Measurements from ENCODE around the gene EPS8L2. TPM values are rescaled to one million over a fixed set of nuclear protein-coding genes. Genes with fewer than 3 reads are reported as not detected.
"Not testable (repeated sequence)": the region's sequence is repeated elsewhere in the genome, so short reads cannot be mapped to it uniquely, and the experiment has no call there.

The EPS8L2 gene
- total and polyA plus RNA-seq, 4 donors: 24.4 to 138 (median 62.7) TPM

GRCh38 chr11:689625-690024 is 16.4 kb upstream of the EPS8L2 start:
- no peak for DNase-seq (ENCODE audit: low spot score)
- H3K9me3 ChIP-seq (ENCODE audit: control insufficient read depth in 4 of 4, low read length in 3 of 4): no peaks in the 10 kb centered on the region
- H3K9ac ChIP-seq (ENCODE audit: low read depth in 1 of 2, low read length in 2 of 2): no peak overlapping the region
- no peak overlapping the region for H3K27ac ChIP-seq (ENCODE audit: low read depth in 1 of 2, low read length in 2 of 2)
- peaks cover 3 to 12% (median 9%) of the 10 kb centered on the region in 4 donors for H3K4me1 ChIP-seq (ENCODE audit: control insufficient read depth in 4 of 4, insufficient read depth in 4 of 4, low read length in 3 of 4)
- H3K27me3 ChIP-seq (ENCODE audit: control insufficient read depth in 4 of 4, insufficient read depth in 4 of 4, low read length in 3 of 4): no peaks in the 10 kb centered on the region
- no peak overlapping the region for H3K4me3 ChIP-seq (ENCODE audit: low read depth in 1 of 3, low read length in 3 of 3)
- 93% methylated on average over 7 of the region's 7 CpGs for WGBS
- TF ChIP-seq EGR1 (IDR thresholded peaks at IDR 0.05; ENCODE audit: low read depth in 2 of 2) (no peak), TAF1 (conservative IDR thresholded peaks at IDR 0.05) (no peak), REST (IDR thresholded peaks at IDR 0.05) (no peak), RAD21 (IDR thresholded peaks at IDR 0.05) (no peak), GABPA (IDR thresholded peaks at IDR 0.05 in 1 of 2, conservative IDR thresholded peaks at IDR 0.05 in 1 of 2) (no peak), FOXA2 (IDR thresholded peaks at IDR 0.05) (no peak), CTCF (IDR thresholded peaks at IDR 0.05; ENCODE audit: low read depth, low read length, missing input control) (no peak), RXRA (IDR thresholded peaks at IDR 0.05) (no peak), HNF4A (conservative IDR thresholded peaks at IDR 0.05) (no peak), ZBTB33 (IDR thresholded peaks at IDR 0.05) (no peak), HNF4G (IDR thresholded peaks at IDR 0.05) (no peak), NR2F2 (IDR thresholded peaks at IDR 0.05) (no peak), YY1 (IDR thresholded peaks at IDR 0.05) (no peak), MAX (IDR thresholded peaks at IDR 0.05) (no peak), ATF3 (IDR thresholded peaks at IDR 0.05) (no peak)
- H3K36me3 ChIP-seq (ENCODE audit: control insufficient read depth in 4 of 4, insufficient read depth in 3 of 4, low read depth in 1 of 4, low read length in 3 of 4): peaks cover 11 to 41% (median 13%) of the 10 kb centered on the region in 4 donors

GRCh38 chr11:690244-690643 is 15.8 kb upstream of the EPS8L2 start:
- not testable (repeated sequence) for H3K4me3 ChIP-seq (ENCODE audit: low read depth in 1 of 3, low read length in 3 of 3); H3K9ac ChIP-seq (ENCODE audit: low read depth in 1 of 2, low read length in 2 of 2); H3K27ac ChIP-seq (ENCODE audit: low read depth in 1 of 2, low read length in 2 of 2); DNase-seq (ENCODE audit: low spot score); H3K27me3 ChIP-seq (ENCODE audit: control insufficient read depth in 4 of 4, insufficient read depth in 4 of 4, low read length in 3 of 4); H3K9me3 ChIP-seq (ENCODE audit: control insufficient read depth in 4 of 4, low read length in 3 of 4)
- WGBS: 98% methylated on average over 3 of the region's 3 CpGs
- peaks cover 8 to 36% (median 11%) of the 10 kb centered on the region in 4 donors for H3K36me3 ChIP-seq (ENCODE audit: control insufficient read depth in 4 of 4, insufficient read depth in 3 of 4, low read depth in 1 of 4, low read length in 3 of 4)
- H3K4me1 ChIP-seq (ENCODE audit: control insufficient read depth in 4 of 4, insufficient read depth in 4 of 4, low read length in 3 of 4): peaks cover 3 to 12% (median 10%) of the 10 kb centered on the region in 4 donors
